ENCODE results near the gene FLVCR1.
A peak's percentile ranks its signal among the peaks of the same experiment; 100 is the strongest.

FLVCR1 gene

GRCh38 chr1:212914789-212915188 lies 56.7 kb downstream of the FLVCR1 start:
- intact Hi-C loops (cut with DNase I; ENCODE audit: low total_unique reads): no loop called here
- no peak overlapping the region for H3K4me3 ChIP-seq
- H3K36me3 ChIP-seq: no peaks in the 10 kb centered on the region
- no peak for DNase-seq
- no peak overlapping the region for H3K27ac ChIP-seq
- H3K9me3 ChIP-seq: no peaks in the 10 kb centered on the region
- TF ChIP-seq CTCF (IDR thresholded peaks at IDR 0.05): no peak
- peaks cover 0 to 7% of the 10 kb centered on the region in 2 donors for H3K27me3 ChIP-seq
- peaks cover 0 to 8% (median 0%) of the 10 kb centered on the region in 4 donors for H3K4me1 ChIP-seq

GRCh38 chr1:212915245-212916091 lies 57.4 kb downstream of the FLVCR1 start:
- H3K36me3 ChIP-seq: no peaks in the 10 kb centered on the region
- peak in 1 of 2 donors; percentile 43 for DNase-seq
- H3K4me1 ChIP-seq: peaks cover 0 to 8% (median 0%) of the 10 kb centered on the region in 4 donors
- peaks cover 0 to 11% of the 10 kb centered on the region in 2 donors for H3K27me3 ChIP-seq
- intact Hi-C loops (cut with DNase I; ENCODE audit: low total_unique reads): no loop called here
- H3K27ac ChIP-seq: no peak overlapping the region
- H3K9me3 ChIP-seq: no peaks in the 10 kb centered on the region
- no peak overlapping the region for H3K4me3 ChIP-seq
- TF ChIP-seq CTCF (IDR thresholded peaks at IDR 0.05): no peak

- H3K36me3 ChIP-seq: no peaks in the 10 kb centered on the region
- peaks cover 0 to 8% (median 0%) of the 10 kb centered on the region in 4 donors for H3K4me1 ChIP-seq
- H3K27me3 ChIP-seq: peaks cover 0 to 12% of the 10 kb centered on the region in 2 donors
- intact Hi-C loops (cut with DNase I; ENCODE audit: low total_unique reads): no loop called here
- H3K27ac ChIP-seq: no peak overlapping the region
- H3K4me3 ChIP-seq: no peak overlapping the region
- no peaks in the 10 kb centered on the region for H3K9me3 ChIP-seq
- DNase-seq: no peak
- no peak for TF ChIP-seq CTCF (IDR thresholded peaks at IDR 0.05)
Observed at GRCh38 chr1:212916481-212917133, 58.5 kb downstream of the FLVCR1 start.

- no peak overlapping the region for H3K4me3 ChIP-seq
- no peak for DNase-seq
- peaks cover 0 to 8% (median 0%) of the 10 kb centered on the region in 4 donors for H3K4me1 ChIP-seq
- H3K9me3 ChIP-seq: no peaks in the 10 kb centered on the region
- H3K36me3 ChIP-seq: no peaks in the 10 kb centered on the region
- no peak overlapping the region for H3K27ac ChIP-seq
- peaks cover 0 to 12% of the 10 kb centered on the region in 2 donors for H3K27me3 ChIP-seq
- intact Hi-C loops (cut with DNase I; ENCODE audit: low total_unique reads): no loop called here
- no peak for TF ChIP-seq CTCF (IDR thresholded peaks at IDR 0.05)
Observed at GRCh38 chr1:212917134-212917485, 59.0 kb downstream of the FLVCR1 start.

- Histone ChIP-seq H3K9me3 (no peaks in the 10 kb centered on the region), H3K4me3 (no peak overlapping the region), H3K36me3 (no peaks in the 10 kb centered on the region), H3K27ac (no peak overlapping the region), H3K27me3 (peaks cover 0 to 12% of the 10 kb centered on the region in 2 donors), H3K4me1 (peaks cover 0 to 8% (median 0%) of the 10 kb centered on the region in 4 donors)
- intact Hi-C loops (cut with DNase I; ENCODE audit: low total_unique reads): no loop called here
- TF ChIP-seq CTCF (IDR thresholded peaks at IDR 0.05): no peak
- no peak for DNase-seq
Observed at GRCh38 chr1:212917858-212918257, 59.8 kb downstream of the FLVCR1 start.

Data from tibial artery (tissue), 4 donors.